GM18858 (cell line): ENCODE results near the gene PLXNA2.

Experiments
- ATAC-seq: cut with Tn5 transposase; IDR thresholded peaks from one replicate; pipeline ENCODE4 v1.9.1; 2021; ENCODE audit not compliant: unreplicated experiment

PLXNA2 gene

DNA sequence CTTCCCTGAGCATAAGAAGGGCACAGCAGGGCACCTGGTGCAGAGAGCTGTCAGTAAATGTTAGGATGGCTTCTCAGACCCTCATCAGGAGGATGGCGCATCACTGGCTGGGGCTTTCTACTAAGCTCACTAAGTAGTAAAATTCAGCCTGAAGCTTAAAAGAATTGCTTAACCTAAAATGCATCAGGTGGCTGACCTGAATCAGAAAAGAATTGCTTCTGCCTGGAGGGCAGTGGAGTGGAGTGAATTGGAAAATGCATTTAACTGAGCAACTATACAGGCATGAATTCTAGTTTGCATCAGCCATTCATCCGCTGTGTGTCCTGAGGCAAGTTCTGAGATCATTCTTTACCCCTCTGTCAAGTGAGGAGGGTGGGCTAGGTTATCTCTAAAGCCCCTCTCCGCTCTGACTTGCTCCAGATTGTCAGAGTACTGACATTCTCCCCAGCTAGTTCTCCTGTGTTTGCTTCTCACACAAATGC lies 191.2 kb downstream of the PLXNA2 start:
- no peak for ATAC-seq

DNA sequence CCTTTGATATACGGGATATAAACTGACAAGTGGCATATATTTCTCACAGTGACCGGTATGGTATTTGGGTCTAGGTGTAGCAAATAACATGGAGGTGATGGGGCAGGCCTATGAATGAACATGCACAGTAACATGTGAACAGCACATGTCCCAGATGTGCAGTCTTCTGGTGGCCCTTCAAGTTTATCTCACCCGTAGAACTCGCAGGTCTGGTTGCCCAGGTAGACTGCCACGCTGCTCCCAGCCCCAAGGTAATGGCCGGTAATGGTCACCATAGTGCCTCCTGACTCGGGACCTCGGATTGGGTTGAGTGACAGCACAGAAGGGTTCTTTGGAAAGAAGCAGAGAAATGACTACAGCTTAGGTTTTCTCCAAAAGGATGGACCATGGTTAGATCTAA lies 192.0 kb downstream of the PLXNA2 start:
- ATAC-seq, result no peak

DNA sequence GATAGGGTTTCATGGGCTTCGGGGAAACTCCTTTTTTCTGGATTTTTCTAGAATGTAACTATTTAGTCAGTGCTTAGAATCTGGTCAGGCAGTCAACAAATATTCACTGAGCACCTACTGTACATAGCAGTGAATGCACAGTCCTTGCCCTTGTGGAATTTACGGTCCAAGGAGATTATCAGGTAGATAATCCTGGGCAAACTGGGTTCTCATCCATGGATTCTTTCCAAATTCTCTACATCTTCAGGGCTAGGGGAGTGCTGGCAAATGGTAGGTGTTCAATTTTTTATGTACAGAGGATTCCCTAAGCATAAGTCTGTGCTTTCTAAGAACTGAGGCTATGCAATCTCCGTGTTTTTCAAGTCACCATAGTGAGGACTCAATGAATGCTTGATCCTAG lies 192.5 kb downstream of the PLXNA2 start:
- no peak for ATAC-seq

DNA sequence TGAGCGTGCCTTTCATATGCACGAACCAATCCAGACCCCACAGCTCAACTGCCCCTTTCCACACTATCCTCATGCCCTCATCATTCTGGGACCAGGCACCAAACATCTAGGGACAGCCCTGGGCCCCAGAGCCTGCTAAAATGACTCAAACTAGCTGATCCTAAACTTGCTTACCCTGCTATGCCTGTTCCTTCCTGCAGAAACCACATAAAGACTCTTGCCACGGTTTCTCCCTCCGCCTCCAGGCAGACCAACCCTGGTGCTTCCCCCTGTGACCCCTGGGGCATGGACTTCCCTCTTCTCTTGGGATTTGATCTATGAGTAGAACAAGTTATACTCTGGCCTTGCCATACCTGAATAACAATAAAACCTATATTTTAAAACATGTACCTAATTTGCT lies 195.3 kb downstream of the PLXNA2 start:
- no peak for ATAC-seq

DNA sequence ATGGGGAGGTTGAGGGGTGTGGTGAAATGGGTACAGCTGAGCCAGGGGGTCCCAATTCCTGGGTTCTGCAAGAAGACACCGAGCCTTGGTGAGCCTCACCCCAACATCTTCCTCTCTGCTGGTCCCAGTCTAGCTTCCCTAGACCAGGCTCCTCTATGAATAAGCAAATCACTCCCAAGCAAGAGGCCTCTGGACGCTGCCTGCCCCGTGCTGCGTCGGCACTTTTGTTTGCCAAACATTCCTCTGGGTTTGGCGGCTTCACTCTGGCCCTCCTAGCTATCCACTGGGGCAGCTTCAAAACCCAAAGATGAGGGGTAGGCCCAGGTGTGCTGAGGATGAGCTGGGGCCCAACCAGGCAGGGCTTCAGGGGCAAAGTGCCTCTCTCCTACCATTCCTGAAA lies 196.2 kb downstream of the PLXNA2 start:
- no peak for ATAC-seq

DNA sequence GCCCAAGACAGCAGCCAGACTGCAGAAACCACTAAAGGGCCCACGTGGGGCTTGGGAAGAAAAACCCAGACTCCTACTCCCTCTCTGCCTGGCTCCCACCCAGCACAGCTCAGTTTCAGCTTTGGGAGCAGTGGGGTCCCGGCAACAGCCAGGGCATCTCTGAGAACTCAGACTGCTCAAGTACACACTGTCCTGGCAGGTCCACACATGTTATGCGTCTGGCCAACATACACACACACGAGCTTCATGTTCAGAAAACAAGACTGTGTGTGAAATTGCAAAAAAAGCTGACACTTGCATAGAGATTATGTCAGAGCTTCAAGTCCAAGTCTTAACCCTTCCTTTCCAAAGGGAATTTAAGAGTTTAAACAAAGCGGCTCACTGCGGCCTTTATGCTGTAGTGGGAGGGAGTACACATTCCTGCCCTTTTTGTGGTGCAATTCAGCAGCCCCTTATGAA lies 196.7 kb downstream of the PLXNA2 start:
- ATAC-seq, result no peak

DNA sequence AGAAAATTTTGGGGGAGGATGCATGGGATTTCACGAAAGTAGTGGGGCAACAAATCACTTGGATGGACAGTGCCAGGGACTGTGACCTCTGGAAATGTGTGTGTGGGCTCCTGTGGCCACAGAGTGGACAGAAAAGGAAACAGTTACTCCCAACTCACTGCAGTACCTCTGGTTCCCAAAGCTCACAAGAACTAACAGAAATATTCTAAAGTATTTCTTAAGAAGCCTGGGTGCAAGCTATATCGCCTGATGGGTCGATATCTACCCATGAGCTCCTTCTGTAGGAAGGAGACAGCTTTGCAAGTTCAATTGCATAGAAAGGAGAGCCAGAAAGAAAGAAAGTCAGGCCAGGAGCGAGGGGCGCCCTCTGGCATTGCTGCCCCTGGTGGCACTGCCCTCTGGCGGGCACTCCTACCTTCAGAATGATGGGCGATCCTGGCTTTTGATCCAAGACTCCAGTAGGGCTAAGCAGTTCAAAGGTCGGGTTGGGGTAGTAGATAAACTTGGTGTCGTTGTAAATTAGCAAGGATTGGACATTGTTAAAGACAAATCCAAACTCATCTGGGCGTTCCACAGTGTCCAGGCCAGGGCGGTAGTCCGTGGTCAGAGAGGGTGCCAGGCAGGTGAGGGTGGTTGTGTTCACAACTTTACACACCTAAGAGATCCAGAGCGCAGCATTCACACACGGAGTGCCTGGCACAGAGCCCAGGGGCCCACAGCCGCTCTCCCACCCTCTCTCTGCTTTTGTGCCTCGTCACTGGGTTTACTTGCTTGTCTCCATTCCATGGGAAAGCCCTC lies 198.5 kb downstream of the PLXNA2 start:
- no peak for ATAC-seq

DNA sequence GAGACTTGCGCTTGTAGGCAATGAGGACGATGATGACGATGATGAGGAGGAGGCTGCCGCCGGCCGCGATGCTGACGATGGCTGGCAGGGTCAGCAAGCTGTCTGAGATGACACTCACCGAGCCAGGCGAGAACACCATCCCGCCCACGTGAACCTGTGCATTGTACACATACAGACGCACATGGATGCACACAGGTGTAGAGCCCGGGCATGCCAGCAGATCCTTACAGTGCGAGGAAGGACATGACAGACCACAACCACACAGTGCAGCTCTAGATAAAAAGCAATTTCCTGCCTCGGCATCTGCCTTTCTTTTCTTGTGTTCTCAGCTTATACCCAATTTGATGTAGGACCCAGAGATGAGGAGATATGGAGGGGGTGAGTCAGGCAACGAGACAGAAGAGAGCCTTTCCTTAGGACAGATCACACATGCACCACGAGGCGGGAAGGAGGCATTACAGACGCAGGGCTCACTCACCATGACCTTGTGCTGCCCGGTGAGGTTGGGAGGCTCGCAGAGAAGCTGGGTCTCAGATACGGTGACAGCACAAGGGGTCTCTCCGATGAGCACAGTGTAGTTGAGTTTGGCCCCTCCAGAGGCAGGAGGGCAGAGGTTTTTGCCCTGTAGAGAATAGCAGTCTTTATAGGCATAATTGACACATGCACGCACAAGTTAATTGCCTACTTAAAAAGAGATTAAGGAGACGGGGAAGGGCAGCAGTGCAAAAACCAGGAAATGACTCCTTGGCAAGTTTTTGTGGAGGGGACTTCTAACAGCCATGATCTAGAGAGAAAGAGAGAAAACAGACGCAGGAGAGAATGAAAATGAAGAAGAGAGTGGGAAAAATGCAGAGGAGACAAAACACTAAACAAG lies 199.4 kb downstream of the PLXNA2 start:
- ATAC-seq, result no peak

DNA sequence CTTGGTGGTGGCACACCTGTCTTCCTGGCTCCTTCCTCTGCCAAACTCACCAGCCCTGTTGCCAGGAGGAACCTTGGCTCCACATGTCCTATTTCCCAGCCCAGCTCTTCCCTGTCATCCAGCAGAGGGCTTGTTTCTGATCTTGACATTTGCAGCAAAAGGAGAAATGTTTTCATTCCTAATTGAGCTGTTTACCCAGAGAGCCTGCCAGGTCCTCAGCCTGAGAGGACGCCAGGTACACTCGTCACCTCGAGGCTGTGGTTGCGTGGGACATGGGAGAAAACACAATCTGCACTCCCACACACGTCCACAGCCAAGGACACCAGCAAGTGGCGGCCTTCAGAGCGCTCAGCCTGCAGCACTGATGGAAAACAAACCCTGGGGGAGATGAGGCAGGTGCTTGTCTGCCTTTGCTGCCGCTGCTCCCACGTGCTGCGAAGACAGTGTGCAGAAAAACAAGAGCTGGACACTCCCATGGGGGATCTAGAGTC lies 200.4 kb downstream of the PLXNA2 start:
- ATAC-seq, result no peak

DNA sequence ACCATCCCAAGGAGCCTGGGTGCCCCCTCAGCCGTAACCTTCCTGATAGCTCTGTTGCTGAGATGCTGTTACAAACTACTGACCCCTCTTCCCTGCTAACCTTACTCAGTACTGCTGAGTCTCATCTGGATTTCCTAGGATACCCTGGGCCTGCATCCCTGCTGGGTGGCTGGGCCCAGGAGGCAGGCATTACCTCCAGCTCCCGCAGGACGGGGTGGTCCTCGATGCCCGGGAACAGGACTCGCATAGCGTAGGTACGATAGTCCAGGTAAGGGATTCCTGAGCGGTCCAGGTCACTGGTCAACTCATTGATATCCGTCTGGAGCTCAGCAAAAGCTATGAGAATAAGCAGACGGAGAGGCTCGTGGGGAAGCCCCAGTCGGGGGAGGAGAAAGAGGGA lies 201.3 kb downstream of the PLXNA2 start:
- no peak for ATAC-seq

DNA sequence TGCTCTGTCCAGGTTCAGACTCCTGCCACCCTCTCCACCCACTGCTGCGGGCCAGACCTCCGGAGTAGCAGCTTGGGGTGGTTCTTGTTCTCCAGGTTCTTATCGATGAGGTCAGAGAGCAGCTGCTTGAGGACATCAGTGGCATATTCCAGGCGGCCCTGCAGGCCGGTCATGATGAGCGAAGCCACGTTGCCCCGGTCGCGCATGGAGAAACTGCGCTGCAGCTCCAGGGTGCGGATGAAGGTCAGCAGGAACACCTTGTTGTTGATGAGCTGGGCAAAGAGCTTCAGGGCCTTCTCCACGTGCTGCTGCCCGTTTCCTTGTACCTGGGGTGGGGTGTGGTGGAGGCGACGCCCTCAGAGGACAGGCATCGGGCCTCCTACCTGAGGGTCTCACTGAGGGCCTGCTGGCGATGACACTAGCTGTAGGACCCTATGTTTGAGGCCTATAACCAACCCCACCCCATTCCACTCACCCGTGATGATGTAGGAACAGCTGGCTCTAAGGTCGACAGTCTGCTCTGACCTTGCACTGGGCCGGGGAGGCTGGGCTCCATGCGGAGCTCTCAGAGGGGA lies 202.1 kb downstream of the PLXNA2 start:
- no peak for ATAC-seq

DNA sequence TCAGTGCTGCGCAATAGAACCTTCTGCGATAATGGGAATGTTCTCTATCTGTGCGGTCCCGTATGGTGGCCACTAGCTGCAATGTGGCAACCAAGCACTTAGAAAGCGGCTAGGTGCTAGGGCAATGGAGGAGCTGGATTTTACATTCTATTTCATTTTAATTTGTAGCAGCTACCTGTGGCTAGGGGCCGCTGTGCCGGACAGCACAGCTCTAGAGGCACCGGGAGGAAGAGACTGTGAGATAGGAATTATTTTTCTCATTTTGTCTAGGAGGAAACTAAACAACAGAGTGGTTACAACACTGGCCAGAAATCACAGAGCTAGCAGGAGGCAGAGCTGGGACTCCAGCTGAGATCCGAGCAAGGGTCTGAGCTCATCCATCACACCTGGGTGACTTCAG lies 202.7 kb downstream of the PLXNA2 start:
- ATAC-seq, result no peak

DNA sequence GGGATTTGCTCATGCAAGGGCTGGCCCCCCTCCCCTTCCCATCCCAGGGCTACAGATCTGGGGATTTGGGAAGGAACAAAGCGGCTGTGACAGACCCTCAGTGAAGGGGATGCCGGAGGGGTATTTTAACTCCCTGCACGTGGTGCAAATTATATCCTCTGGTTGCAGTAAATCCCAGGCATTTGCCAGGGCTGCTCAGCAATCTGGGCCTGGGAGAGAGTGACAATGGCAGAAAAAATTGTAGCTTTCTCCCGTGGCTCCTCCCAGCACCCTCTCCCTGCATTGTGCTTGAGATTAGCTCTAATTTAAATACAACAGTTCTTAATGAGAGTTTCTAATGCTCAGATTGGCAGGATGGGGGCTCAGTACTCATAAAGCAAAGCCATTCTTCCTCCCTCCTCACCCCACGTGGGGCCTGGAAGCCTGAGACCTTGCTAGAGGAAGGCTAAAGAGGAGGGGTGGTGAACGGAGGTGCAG lies 203.3 kb downstream of the PLXNA2 start:
- ATAC-seq, result no peak

DNA sequence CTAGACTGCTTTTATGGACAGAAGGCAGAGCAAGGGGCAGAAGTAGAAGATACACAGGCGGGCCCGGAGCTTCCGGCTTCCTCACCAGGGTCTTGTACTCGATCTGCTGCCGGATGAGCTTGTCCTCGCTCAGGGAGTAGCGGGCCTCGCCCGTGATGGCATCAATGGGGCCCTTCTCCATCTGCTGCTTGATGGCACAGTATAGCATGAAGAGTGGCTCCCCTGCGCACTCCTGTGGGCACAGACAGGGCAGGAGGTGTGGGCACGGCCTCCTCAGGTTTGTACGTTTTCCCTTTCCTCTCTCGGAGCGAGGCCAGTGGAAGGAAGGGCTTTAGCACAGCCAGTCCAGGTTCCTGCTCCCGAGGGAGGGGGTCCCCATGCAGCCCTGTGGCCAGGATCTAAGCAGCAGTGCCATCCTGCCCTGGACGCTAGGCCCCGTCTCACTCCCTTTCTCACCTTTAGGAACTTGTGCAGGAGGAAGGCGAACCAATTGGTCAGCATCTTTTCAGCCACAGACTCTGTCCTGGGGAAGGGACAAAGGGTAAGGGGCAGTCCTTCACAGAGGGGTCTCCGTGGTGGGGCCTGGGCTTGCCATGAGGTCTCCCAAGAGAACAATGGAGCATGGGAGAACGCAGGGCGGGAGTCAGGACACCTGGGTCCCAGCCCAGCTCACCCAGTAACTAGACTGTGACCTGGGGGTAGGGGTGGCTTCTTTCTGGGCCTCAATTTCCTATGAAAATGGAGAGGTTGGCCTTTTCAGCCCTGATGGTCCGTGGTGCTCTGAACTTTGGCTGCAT lies 204.4 kb downstream of the PLXNA2 start:
- ATAC-seq, result no peak

DNA sequence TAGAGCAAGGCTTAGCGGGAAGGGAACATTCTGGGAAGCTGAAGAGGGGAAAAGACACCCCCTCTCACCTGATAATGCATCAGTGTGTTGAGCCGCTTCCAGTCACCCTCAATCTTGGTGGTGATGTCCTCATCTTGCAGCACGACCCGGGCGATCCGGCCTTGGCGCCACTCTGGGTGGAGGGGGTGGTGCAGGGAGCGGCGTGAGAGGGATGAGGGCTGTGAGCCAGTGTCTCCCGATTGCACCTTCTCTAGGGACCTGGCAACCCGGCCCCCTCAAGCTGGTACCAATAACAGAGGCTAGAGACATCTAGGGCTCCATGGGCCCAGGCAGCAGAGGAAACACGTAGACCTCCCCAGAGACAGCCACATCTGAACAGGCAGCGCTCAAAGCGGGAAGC lies 205.9 kb downstream of the PLXNA2 start:
- no peak for ATAC-seq

DNA sequence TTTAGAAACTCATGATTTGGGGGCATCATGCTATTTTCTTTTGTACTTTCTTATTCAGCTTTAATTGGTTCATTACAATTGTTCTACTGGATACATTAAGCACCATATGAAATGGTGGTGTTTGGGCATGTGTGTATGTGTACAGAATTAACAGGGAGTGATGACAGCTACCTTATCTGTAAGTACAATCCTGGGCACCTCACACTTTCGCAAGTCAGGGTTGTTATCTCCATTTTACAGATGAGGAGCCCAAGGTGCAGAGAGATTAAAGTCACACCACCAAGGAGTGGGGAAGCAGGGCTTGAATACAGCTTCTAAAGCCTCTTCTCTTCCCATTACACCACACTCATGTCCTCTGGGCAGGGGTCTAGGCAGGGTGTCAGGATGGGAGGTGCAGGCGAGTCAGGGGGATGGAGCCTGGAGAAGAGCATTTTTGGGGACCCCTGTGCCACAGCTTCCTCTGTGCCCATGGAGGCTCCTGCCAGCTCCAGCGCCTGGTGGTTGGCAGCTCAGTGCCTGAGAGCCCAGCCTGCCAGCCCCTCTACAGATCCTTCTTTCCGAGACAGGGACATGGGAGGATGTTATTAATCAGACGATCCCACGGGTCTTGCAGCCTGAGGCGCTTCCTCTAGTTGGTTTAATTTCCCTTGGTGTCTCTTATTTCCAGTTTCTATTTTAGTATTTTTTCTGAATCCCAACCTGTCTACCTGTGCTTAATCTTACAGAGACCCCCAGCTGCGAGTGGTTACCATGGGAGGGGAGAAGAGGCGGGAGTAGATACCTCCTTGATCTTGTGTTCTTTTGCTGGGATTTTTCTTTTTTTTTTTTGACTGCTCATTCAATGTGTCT lies 207.0 kb downstream of the PLXNA2 start:
- no peak for ATAC-seq

DNA sequence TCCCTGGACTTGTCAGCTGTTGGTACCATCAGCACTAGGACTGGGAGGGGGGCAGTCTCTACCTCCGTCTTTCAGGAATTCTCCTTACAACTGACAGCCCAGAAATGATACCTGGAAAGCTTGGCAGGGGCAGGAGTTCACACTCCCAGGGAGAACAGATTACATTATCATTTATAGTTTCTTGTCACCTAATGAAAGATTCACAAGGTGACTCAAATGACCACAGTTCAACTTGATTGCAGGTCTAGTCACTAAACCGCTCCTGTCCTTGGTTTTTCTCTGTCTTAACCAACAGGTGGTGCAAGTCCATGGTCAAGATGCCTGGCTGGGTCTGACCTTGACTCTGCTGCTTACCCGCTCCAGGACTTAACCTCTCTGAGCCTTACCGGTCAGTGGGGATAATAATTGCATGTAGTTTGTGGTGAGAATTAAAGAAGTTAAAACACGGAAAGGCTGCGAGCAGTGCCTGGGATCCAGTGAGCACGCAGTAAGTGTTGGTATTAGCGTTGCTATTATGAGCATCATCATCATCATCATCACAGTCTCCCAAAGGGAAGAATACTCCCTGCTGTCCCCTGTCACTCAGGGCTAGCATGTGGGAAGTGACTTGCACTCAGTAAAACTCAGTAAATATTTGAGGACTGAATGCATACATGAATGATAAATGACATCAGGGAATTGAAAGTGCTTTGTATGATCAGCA lies 207.9 kb downstream of the PLXNA2 start:
- ATAC-seq, result no peak

DNA sequence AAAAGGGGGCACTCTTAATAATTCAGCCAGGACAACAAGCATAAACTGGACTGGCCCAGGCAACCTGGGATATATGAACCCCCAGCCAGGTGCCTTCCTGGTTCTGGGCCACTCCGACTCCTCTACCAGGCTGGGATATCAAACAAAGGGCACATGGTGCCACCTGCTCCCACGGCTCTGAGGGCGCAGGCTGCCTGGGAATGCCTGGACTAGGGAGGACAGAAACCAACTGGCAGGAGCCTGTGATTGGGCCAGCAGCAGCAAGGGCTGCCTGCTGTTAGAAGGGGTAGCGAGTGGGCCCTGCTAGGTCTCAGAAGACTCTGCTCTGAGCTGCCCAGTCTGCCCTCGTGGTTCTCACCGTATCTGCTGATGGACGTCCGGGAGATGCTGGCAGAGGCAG lies 210.0 kb downstream of the PLXNA2 start:
- no peak for ATAC-seq

DNA sequence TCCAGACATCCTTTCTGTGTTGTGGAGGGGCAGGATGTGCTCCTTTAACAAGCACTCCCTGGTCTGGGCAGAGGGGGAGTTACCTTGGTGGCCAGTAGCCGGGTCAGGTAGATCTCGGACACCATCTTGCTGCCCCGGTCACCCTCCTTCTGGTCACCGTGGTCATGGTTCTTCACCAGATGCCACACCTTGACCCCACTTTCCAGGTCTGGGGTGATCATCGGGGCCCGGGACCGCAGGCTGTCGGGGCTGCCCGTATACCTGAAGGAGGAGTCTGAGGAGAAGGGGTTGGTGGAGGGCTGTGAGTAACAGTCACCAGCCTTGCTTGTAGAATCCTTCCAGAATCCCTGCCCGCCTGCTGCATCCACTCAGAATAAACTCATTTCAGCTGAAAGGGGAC lies 210.9 kb downstream of the PLXNA2 start:
- no peak for ATAC-seq
